H1 (cell line): ENCODE data around the gene GNB1L.

Experiments used
- BACH1 ChIP-seq: IDR thresholded peaks from 2 replicates; pipeline ENCODE4 v1.6.1; 2012; ENCODE audit warnings: low read length, improper control_type of control experiment
- CEBPB ChIP-seq: IDR thresholded peaks from 2 replicates; pipeline ENCODE4 v1.6.1; 2012; ENCODE audit warnings: low read depth, low read length
- CHD2 ChIP-seq: IDR thresholded peaks from 2 replicates; pipeline ENCODE4 v1.6.1; 2012; ENCODE audit warnings: low read length, improper control_type of control experiment
- EZH2 ChIP-seq: fragments of 200-600 bp; sonication (generic); IDR thresholded peaks from 2 replicates; pipeline ENCODE4 v1.7.1; 2012; ENCODE audit warnings: low read depth, mild to moderate bottlenecking, moderate library complexity, low read length, inconsistent platforms; ENCODE audit not compliant: severe bottlenecking
- JUN ChIP-seq: IDR thresholded peaks from 2 replicates; pipeline ENCODE4 v1.6.1; 2011; ENCODE audit warnings: low read depth, mild to moderate bottlenecking, improper control_type of control experiment, low read length
- POLR2A ChIP-seq, 2 experiments: IDR thresholded peaks; 1 replicate in 1 of 2; 2 replicates in 1 of 2; pipeline ENCODE4 v1.6.1; 2011; ENCODE audit warnings: low read depth in 2 of 2, low read length in 2 of 2, mild to moderate bottlenecking in 2 of 2; ENCODE audit errors: control extremely low read depth in 1 of 2
- POLR2AphosphoS5 ChIP-seq: IDR thresholded peaks from 2 replicates; pipeline ENCODE4 v1.6.1; 2011; ENCODE audit warnings: low read depth, low read length
- RAD21 ChIP-seq, 2 experiments: IDR thresholded peaks in 1 of 2; conservative IDR thresholded peaks in 1 of 2; 2 replicates each; pipeline ENCODE4 v1.6.1; 2011; ENCODE audit warnings: low read depth in 2 of 2, low read length in 2 of 2, improper control_type of control experiment in 1 of 2, inconsistent platforms in 1 of 2, mild to moderate bottlenecking in 1 of 2, moderate library complexity in 1 of 2
- TBP ChIP-seq: IDR thresholded peaks from 2 replicates; pipeline ENCODE4 v1.6.1; 2011; ENCODE audit warnings: low read depth, low read length, improper control_type of control experiment
- TCF12 ChIP-seq: IDR thresholded peaks from 2 replicates; pipeline ENCODE4 v1.6.1; 2011; ENCODE audit warnings: low read depth, mild to moderate bottlenecking, low read length
- YY1 ChIP-seq: IDR thresholded peaks from 2 replicates; pipeline ENCODE4 v1.6.1; 2011; ENCODE audit warnings: low read depth, mild to moderate bottlenecking, low read length
- TF ChIP-seq, protein P1 (sequence below), 3 experiments: IDR thresholded peaks; 1 replicate in 2 of 3; 2 replicates in 1 of 3; pipeline versions ENCODE4 v1.5.1 to v1.6.1; 2011; ENCODE audit warnings: low read length in 3 of 3, mild to moderate bottlenecking in 3 of 3, inconsistent platforms in 2 of 3, low read depth in 1 of 3, moderate library complexity in 1 of 3; ENCODE audit not compliant: insufficient read depth in 1 of 3; ENCODE audit errors: control extremely low read depth in 1 of 3
- TF ChIP-seq, protein P2 (sequence below): IDR thresholded peaks from 2 replicates; pipeline ENCODE4 v1.6.1; 2012; ENCODE audit warnings: inconsistent platforms

DNA sequence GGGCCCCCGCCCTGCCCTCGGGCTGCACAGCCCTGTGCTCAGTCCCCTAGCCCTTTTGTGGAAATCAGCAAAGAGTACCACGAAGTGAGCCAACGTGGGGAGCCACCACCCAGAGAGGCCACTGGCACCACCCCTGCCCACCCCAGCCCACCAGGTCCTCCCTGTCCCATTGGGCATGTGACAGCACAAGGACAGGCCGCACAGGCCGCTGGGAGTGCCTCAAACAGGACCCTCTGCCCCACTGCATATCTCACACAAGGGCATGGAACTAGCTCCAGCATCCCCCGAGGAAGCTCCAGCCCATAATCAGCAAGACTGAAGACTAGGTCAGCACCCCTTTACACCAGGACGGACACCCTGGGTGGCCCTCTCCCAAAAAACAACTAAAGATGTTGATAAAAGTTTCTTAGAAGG lies 29.7 kb downstream of the GNB1L start:
- TF ChIP-seq, protein P1, sequence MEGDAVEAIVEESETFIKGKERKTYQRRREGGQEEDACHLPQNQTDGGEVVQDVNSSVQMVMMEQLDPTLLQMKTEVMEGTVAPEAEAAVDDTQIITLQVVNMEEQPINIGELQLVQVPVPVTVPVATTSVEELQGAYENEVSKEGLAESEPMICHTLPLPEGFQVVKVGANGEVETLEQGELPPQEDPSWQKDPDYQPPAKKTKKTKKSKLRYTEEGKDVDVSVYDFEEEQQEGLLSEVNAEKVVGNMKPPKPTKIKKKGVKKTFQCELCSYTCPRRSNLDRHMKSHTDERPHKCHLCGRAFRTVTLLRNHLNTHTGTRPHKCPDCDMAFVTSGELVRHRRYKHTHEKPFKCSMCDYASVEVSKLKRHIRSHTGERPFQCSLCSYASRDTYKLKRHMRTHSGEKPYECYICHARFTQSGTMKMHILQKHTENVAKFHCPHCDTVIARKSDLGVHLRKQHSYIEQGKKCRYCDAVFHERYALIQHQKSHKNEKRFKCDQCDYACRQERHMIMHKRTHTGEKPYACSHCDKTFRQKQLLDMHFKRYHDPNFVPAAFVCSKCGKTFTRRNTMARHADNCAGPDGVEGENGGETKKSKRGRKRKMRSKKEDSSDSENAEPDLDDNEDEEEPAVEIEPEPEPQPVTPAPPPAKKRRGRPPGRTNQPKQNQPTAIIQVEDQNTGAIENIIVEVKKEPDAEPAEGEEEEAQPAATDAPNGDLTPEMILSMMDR (IDR thresholded peaks at IDR 0.05; ENCODE audit: control extremely low read depth in 1 of 3, insufficient read depth in 1 of 3, low read depth in 1 of 3, low read length in 3 of 3): no peak
- TF ChIP-seq TBP: no peak
- TF ChIP-seq, protein P2, sequence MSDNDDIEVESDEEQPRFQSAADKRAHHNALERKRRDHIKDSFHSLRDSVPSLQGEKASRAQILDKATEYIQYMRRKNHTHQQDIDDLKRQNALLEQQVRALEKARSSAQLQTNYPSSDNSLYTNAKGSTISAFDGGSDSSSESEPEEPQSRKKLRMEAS: no peak
- TF ChIP-seq EZH2: no peak
- TF ChIP-seq CEBPB: no peak
- TF ChIP-seq POLR2A (IDR thresholded peaks at IDR 0.05; ENCODE audit: control extremely low read depth in 1 of 2, low read depth in 2 of 2, low read length in 2 of 2): no peak
- TF ChIP-seq TCF12: no peak
- TF ChIP-seq RAD21 (IDR thresholded peaks at IDR 0.05 in 1 of 2, conservative IDR thresholded peaks at IDR 0.05 in 1 of 2; ENCODE audit: low read depth in 2 of 2, low read length in 2 of 2): no peak
- no peak for TF ChIP-seq CHD2
- no peak for TF ChIP-seq JUN
- TF ChIP-seq BACH1: no peak
- no peak for TF ChIP-seq POLR2AphosphoS5
- TF ChIP-seq YY1: no peak
